GM12872 (cell line): ENCODE measurements around the gene KIF9.

Source experiments
- TF ChIP-seq, protein P1 (sequence below): IDR thresholded peaks from 3 replicates; pipeline ENCODE4 v1.5.1; 2011; ENCODE audit warnings: low read depth, mild to moderate bottlenecking, low read length, moderate library complexity; ENCODE audit not compliant: insufficient read depth

KIF9 gene

DNA sequence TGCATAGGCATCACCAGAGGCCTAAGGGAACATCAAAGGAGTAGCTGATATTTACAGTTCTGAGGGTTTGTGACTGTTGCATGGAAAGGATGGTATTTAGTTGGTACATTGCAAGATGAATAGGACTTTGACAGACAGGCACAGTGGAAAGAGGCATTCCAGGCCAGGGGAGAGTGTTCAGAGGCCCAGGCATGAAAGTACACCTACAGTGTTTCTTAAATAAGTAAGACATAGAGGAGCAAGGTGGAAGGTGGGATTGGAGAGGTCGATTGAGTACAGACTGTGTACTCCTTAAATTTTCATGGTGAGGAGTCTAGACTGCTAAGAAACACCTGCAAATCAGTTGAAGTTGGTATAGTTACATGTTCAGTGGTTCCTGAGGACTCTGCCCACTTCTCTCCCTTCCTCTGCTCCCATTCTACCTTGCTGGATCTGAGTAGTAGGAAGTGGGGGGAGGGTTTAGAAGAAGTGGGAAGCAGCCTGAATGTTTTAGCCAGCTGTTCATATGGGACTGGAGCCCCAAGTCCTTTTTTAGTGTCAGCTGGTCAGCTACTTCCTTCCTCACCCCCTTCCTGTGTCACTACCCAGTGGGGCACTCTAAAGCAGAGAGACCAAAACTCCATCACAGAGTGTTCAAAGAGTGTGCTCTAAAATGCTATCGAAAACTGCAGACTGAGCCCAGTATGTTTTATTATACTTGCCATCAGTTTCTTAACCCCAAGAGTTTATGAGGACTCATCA lies 14.1 kb upstream of the KIF9 start:
- TF ChIP-seq, protein P1, sequence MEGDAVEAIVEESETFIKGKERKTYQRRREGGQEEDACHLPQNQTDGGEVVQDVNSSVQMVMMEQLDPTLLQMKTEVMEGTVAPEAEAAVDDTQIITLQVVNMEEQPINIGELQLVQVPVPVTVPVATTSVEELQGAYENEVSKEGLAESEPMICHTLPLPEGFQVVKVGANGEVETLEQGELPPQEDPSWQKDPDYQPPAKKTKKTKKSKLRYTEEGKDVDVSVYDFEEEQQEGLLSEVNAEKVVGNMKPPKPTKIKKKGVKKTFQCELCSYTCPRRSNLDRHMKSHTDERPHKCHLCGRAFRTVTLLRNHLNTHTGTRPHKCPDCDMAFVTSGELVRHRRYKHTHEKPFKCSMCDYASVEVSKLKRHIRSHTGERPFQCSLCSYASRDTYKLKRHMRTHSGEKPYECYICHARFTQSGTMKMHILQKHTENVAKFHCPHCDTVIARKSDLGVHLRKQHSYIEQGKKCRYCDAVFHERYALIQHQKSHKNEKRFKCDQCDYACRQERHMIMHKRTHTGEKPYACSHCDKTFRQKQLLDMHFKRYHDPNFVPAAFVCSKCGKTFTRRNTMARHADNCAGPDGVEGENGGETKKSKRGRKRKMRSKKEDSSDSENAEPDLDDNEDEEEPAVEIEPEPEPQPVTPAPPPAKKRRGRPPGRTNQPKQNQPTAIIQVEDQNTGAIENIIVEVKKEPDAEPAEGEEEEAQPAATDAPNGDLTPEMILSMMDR: no peak

DNA sequence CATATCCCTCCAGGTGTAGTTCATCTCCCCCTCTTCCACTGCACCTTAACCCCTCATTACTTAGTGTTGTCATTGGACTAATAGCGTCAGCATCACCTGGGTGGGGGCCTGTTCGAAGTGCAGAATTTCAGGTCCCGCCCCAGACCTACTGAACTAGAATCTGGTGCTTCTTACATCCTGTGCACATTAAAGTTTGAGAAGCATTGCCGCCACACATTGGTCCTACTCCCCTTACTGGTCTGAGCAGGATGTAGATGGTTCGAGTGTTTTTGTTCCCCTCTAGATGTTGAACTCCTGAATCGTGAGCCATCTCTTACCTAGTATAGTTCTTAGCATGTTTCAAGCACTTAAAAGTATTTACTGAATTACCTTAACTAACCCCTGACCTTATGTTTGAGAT lies 13.4 kb upstream of the KIF9 start:
- TF ChIP-seq, protein P1: no peak

DNA sequence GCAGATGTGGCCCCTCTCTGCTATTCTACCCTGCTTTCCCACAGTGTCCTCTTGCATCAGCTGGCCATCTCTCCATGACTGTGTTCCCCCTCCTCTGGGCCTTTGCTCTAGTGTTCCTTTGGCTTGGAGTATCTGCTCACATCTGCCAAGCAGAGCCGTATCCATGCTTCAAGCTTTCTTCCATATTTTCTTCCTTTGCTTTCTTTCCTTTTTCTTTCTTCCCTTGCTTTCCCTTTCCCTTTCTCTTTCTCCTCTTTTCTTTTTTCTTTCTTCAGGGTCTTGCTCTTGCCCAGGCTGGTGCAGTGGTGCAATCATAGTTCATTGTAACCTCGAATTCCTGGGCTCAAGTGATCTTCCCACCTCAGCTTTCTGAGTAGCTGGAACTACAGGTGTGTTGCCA lies 12.7 kb upstream of the KIF9 start:
- TF ChIP-seq, protein P1: no peak

DNA sequence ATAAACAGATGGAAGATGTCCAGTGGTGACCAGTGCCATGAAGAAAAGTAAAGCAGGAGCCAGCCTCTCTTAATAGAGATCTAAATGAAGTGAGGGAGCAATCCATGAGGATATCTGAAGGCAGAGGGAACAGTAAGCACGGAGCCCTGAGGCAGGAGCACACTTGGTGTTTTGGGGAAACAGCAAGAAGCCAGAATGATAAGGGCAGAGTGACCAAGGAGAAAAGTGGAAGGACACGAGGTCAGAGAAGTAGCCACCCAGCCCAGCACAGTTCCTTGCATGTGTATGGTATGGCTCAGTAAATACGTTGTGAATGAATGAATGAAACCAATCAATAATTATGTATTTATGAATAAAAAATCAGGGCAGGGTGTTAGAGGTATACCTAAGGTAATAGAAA lies 11.8 kb upstream of the KIF9 start:
- TF ChIP-seq, protein P1: no peak

DNA sequence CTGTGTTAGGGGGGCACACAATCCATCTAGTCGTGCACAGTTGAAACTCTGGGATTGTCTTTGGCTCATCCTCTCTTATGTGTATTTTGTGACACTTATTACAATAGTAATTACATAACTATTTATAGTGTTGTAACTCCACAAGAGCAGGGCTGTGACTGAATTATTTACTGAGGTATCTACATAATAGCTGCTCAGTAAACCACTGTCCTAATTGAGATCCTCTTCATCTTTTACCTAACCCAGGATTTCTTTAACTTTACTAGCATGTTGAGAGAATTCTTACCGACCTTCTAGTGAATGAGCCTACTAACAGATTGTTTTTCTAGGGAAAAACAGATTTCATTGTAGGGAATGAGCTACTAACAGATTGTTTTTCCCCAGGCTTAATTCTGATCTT lies 11.2 kb upstream of the KIF9 start:
- TF ChIP-seq, protein P1: no peak

DNA sequence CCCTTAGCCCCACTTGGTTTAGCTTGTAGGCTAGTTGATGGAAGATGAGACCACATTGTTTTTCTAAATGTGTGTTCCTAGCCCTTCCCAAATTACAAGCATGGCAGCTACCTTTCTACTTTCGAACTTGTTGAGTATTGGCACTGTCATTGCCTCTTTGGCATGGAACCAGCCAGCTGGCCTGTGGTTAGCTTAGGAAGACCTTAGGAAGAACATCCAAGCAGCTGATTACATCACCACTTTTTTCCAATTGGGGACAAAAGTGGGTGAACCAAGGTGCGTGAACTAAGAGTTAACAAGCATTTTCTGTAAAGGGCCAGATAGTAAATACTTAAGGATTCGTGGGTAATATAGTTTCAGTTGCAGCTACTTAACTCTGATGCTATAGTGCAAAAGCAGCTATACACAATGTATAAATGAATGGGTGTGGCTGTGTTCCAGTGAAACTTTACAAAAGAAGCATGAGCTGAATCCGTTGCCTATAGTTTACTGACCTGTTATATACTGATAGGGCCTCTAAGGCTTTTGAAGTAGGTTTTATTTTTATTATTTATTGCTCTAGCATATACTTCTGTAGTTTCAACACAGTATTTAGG lies 8.7 kb upstream of the KIF9 start:
- TF ChIP-seq, protein P1: no peak

DNA sequence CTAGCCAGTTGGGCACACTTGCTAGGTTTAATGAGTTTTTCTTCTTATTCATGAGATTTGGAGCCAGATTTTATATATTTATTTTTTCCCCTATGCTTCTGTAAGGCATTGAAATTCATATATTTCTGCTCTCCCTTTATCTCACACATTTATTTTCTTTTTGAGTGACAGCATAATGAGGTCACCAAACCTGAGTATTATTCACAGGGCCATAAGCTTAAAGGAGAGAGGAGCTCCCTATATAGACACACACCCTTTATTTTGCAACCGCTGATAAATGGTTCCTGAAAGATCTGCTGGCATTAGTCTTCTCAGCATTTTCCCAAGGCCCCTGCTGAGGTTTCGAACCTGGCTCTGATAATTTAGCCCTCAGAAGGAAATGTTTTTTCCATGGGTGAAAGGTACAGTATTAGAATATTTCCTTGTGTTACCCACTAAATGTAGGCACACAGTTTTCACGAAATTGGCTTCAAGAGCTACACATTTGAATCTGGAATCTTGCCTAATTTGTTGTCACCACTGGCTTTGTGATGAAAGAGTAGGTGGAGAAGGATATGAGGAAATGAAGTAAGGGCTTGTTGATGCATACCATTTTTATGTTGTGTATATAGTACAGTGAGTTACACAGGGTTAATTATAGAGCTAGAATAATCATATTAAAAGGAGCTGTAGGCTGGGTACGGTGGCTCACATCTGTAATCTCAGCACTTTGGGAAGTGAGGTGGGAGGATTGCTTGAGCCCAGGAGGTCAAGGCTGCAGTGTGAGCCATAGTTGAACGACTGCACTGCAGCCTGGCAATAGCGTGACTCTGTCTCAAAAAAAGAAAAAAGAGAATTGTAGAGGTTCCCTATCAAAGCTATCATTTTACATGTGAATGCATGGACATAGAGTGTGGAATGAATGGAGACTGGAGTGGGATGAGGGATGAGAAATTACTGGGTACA lies 6.6 kb upstream of the KIF9 start:
- TF ChIP-seq, protein P1: no peak
